H9 (cell line): Measurements from ENCODE around the gene ECE1. TPM values are rescaled to one million over a fixed set of nuclear protein-coding genes. Genes with fewer than 3 reads are reported as not detected.

Source experiments
- DNase-seq: peaks from one replicate; pipeline ENCODE4 v3.0.0-alpha.2; 2017
- H2AFZ ChIP-seq: one replicate; pipeline ENCODE4 v1.6.1; 2013; ENCODE audit warnings: mild to moderate bottlenecking, low read length, control low read depth, moderate library complexity
- H2AK5ac ChIP-seq: 2 replicates; pipeline ENCODE4 v1.6.1; 2013; ENCODE audit warnings: low read length, control low read depth, mixed read lengths; ENCODE audit not compliant: insufficient read length
- H2BK120ac ChIP-seq: one replicate; pipeline ENCODE4 v1.6.1; 2013; ENCODE audit warnings: low read depth, mild to moderate bottlenecking, low read length, control low read depth, inconsistent platforms; ENCODE audit not compliant: poor library complexity, severe bottlenecking
- H2BK12ac ChIP-seq: 2 replicates; pipeline ENCODE4 v1.6.1; 2013; ENCODE audit warnings: low read length, control low read depth, mixed read lengths, low read depth; ENCODE audit not compliant: insufficient read length
- H2BK15ac ChIP-seq: 2 replicates; pipeline ENCODE4 v1.6.1; 2013; ENCODE audit warnings: low read depth, low read length, control low read depth
- H2BK20ac ChIP-seq: one replicate; pipeline ENCODE4 v1.6.1; 2013; ENCODE audit warnings: low read depth, mild to moderate bottlenecking, low read length, control low read depth, inconsistent platforms; ENCODE audit not compliant: poor library complexity, severe bottlenecking
- H2BK5ac ChIP-seq: 2 replicates; pipeline ENCODE4 v1.6.1; 2013; ENCODE audit warnings: low read length, control low read depth, mixed read lengths; ENCODE audit not compliant: insufficient read length
- H3K14ac ChIP-seq: 2 replicates; pipeline ENCODE4 v1.6.1; 2013; ENCODE audit warnings: low read length, control low read depth; ENCODE audit not compliant: insufficient read depth
- H3K18ac ChIP-seq: 2 replicates; pipeline ENCODE4 v1.6.1; 2013; ENCODE audit warnings: low read depth, mild to moderate bottlenecking, mixed read lengths, low read length, control low read depth; ENCODE audit not compliant: insufficient read length
- H3K23ac ChIP-seq: 2 replicates; pipeline ENCODE4 v1.6.1; 2013; ENCODE audit warnings: low read length, control low read depth, mixed read lengths, low read depth; ENCODE audit not compliant: insufficient read length
- H3K23me2 ChIP-seq: 2 replicates; pipeline ENCODE4 v1.6.1; 2013; ENCODE audit warnings: low read depth, mild to moderate bottlenecking, mixed read lengths, low read length, control low read depth; ENCODE audit not compliant: insufficient read length, poor library complexity, severe bottlenecking
- H3K27ac ChIP-seq: 2 replicates; pipeline ENCODE4 v1.5.1; 2013; ENCODE audit warnings: low read length, control low read depth, mixed read lengths, low read depth; ENCODE audit not compliant: insufficient read length
- H3K27me3 ChIP-seq: 2 replicates; pipeline ENCODE4 v1.6.1; 2013; ENCODE audit warnings: low read length, control low read depth, inconsistent platforms; ENCODE audit not compliant: insufficient read depth
- H3K4ac ChIP-seq: 2 replicates; pipeline ENCODE4 v1.6.1; 2013; ENCODE audit warnings: low read depth, mild to moderate bottlenecking, control low read depth, inconsistent platforms, low read length, moderate library complexity
- H3K4me1 ChIP-seq: 2 replicates; pipeline ENCODE4 v1.6.1; 2013; ENCODE audit warnings: low read length, control low read depth, inconsistent platforms; ENCODE audit not compliant: insufficient read depth
- H3K4me2 ChIP-seq: 2 replicates; pipeline ENCODE4 v1.6.1; 2013; ENCODE audit warnings: low read length, control low read depth, mixed read lengths; ENCODE audit not compliant: insufficient read length, insufficient read depth
- H3K56ac ChIP-seq: 2 replicates; pipeline ENCODE4 v1.6.1; 2013; ENCODE audit warnings: low read depth, mild to moderate bottlenecking, mixed read lengths, low read length, control low read depth; ENCODE audit not compliant: insufficient read length
- H3K79me1 ChIP-seq: 2 replicates; pipeline ENCODE4 v1.6.1; 2013; ENCODE audit warnings: low read depth, mild to moderate bottlenecking, moderate library complexity, low read length, control low read depth, inconsistent platforms; ENCODE audit not compliant: insufficient read depth, poor library complexity, severe bottlenecking
- H3K79me2 ChIP-seq: 2 replicates; pipeline ENCODE4 v1.6.1; 2013; ENCODE audit warnings: low read length, control low read depth, inconsistent platforms; ENCODE audit not compliant: insufficient read depth
- H3K9ac ChIP-seq: 2 replicates; pipeline ENCODE4 v1.6.1; 2013; ENCODE audit warnings: low read length, control low read depth, mixed read lengths; ENCODE audit not compliant: insufficient read length; ENCODE audit errors: extremely low read depth
- H3K9me3 ChIP-seq: one replicate; pipeline ENCODE4 v1.6.1; 2013; ENCODE audit warnings: low read depth, low read length, inconsistent platforms; ENCODE audit not compliant: control insufficient read depth
- H3T11ph ChIP-seq: one replicate; pipeline ENCODE4 v1.6.1; 2013; ENCODE audit warnings: mild to moderate bottlenecking, low read length, control low read depth, inconsistent platforms
- H4K20me1 ChIP-seq: one replicate; pipeline ENCODE4 v1.6.1; 2013; ENCODE audit not compliant: control insufficient read depth, insufficient read length, insufficient read depth
- H4K5ac ChIP-seq: 2 replicates; pipeline ENCODE4 v1.6.1; 2013; ENCODE audit warnings: low read depth, mild to moderate bottlenecking, mixed read lengths, low read length, control low read depth; ENCODE audit not compliant: insufficient read length
- H4K8ac ChIP-seq: replicated peaks from 2 replicates; pipeline ENCODE4 v1.6.1; 2013; ENCODE audit warnings: low read length, control low read depth, mixed read lengths, low read depth; ENCODE audit not compliant: insufficient read length
- H4K91ac ChIP-seq: 2 replicates; pipeline ENCODE4 v1.6.1; 2013; ENCODE audit warnings: low read depth, mild to moderate bottlenecking, moderate library complexity, mixed read lengths, low read length, control low read depth; ENCODE audit not compliant: insufficient read length
- H3K27ac Mint-ChIP-seq, 3 experiments: 2 replicates in 2 of 3; 3 replicates in 1 of 3; pipeline ENCODE4 v1.8.0; 2020 to 2021; ENCODE audit warnings: mixed read lengths in 3 of 3, mild to moderate bottlenecking in 1 of 3, moderate library complexity in 1 of 3
- H3K27me3 Mint-ChIP-seq: 2 replicates; pipeline ENCODE4 v1.8.0; 2021; ENCODE audit warnings: low read depth, mild to moderate bottlenecking, moderate library complexity, mixed read lengths
- H3K36me3 Mint-ChIP-seq, 3 experiments: 2 replicates in 2 of 3; 3 replicates in 1 of 3; pipeline ENCODE4 v1.8.0; 2020 to 2021; ENCODE audit warnings: low read depth in 3 of 3, mixed read lengths in 3 of 3; ENCODE audit not compliant: insufficient read depth in 1 of 3
- H3K4me1 Mint-ChIP-seq, 2 experiments: 2 replicates each; pipeline ENCODE4 v1.8.0; 2020; ENCODE audit warnings: mixed read lengths in 2 of 2
- H3K4me3 Mint-ChIP-seq, 2 experiments: 2 replicates in 1 of 2; 3 replicates in 1 of 2; pipeline ENCODE4 v1.8.0; 2020 to 2021; ENCODE audit warnings: mild to moderate bottlenecking in 2 of 2, mixed read lengths in 2 of 2, moderate library complexity in 1 of 2
- H3K9me3 Mint-ChIP-seq, 2 experiments: 2 replicates in 1 of 2; 3 replicates in 1 of 2; pipeline ENCODE4 v1.8.0; 2020; ENCODE audit warnings: mild to moderate bottlenecking in 2 of 2, mixed read lengths in 2 of 2, moderate library complexity in 1 of 2
- WGBS: extraction: QIAGEN DNeasy Blood & Tissue Kit; methylation state at CpG from one replicate; pipeline ENCODE4 v1.1.7; 2013; ENCODE audit warnings: missing lambda C conversion rate, low lambda C conversion rate, mixed read lengths; ENCODE audit not compliant: insufficient read length; ENCODE audit errors: extremely low coverage; 5-methylcytosine and 5-hydroxymethylcytosine counted together
- total RNA-seq: library from RNA; stranded (reverse); gene quantifications from 2 replicates; pipeline ENCODE4 v1.2.1, GENCODE V29; 2021
- TF ChIP-seq, protein P1 (sequence below): fragments of 200-600 bp; sonication (generic); conservative IDR thresholded peaks from 3 replicates; pipeline ENCODE4 v1.8.0; 2021; ENCODE audit warnings: antibody characterized with exemption, mild to moderate bottlenecking

The ECE1 gene
- total RNA-seq, 1 experiment from 2014 or later, result 31.1 TPM

DNA sequence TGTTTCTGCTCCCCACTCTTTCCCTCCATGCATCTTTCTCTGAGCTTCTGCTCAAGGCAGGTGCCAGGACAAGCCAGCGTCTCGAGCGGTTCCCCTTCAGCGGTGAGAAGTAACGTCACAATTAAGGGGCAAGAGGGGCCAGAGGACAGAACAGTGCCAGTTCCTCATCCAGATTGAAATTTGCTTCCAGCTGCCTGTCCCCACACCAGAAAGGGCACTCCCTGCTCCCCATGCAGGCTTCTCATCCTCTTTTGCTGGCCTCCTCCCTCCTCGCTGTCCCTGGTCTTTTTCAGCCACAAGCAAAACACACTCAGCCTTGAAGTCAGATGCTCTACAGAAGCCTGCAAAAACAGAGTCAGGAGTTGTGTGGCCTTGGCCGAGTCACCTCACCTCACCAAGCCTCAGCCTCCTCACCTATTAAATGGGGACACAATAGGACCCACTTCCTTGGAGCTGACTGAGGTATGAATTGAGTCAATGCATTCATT, 35.0 kb upstream of the ECE1 start:
- Mint-ChIP-seq H3K9me3 (no peaks in the 10 kb centered on the region; a peak in 1 of 5 replicates), H3K27ac (peak overlapping the region; percentile 66 to 96 (median 76)), H3K4me3 (peak overlapping the region in 1 of 2 experiments; percentile 67; a peak in 3 of 5 replicates), H3K27me3 (no peaks in the 10 kb centered on the region), H3K36me3 (peaks cover 0 to 6% (median 4%) of the 10 kb centered on the region in 3 experiments; a peak in 5 of 7 replicates), H3K4me1 (peaks cover 81 to 88% of the 10 kb centered on the region in 2 experiments)
- Histone ChIP-seq H3K9me3 (no peaks in the 10 kb centered on the region), H2BK20ac (no peak overlapping the region), H3K4ac (no peak overlapping the region), H3K23ac (no peak overlapping the region), H2AK5ac (no peak overlapping the region), H3T11ph (no peak overlapping the region), H3K79me2 (no peaks in the 10 kb centered on the region), H2BK120ac (no peak overlapping the region), H2BK15ac (no peak overlapping the region), H4K20me1 (no peaks in the 10 kb centered on the region), H3K4me1 (peaks cover 19% of the 10 kb centered on the region; the same call in 1 of the 2 replicates), H3K79me1 (no peaks in the 10 kb centered on the region), H3K14ac (no peak overlapping the region; the same call in 1 of the 2 replicates), H3K9ac (no peak overlapping the region), H4K91ac (no peak overlapping the region), H3K27me3 (no peaks in the 10 kb centered on the region), H4K8ac (no peak overlapping the region), H3K4me2 (no peak overlapping the region), H2BK12ac (no peak overlapping the region), H3K56ac (no peak overlapping the region), H3K18ac (no peak overlapping the region), H3K23me2 (no peaks in the 10 kb centered on the region), H3K27ac (no peak overlapping the region), H4K5ac (no peak overlapping the region), H2AFZ (no peak overlapping the region), H2BK5ac (no peak overlapping the region)
- WGBS, result no CpG with 5 or more reads among the region's 7 CpGs
- TF ChIP-seq, protein P1, sequence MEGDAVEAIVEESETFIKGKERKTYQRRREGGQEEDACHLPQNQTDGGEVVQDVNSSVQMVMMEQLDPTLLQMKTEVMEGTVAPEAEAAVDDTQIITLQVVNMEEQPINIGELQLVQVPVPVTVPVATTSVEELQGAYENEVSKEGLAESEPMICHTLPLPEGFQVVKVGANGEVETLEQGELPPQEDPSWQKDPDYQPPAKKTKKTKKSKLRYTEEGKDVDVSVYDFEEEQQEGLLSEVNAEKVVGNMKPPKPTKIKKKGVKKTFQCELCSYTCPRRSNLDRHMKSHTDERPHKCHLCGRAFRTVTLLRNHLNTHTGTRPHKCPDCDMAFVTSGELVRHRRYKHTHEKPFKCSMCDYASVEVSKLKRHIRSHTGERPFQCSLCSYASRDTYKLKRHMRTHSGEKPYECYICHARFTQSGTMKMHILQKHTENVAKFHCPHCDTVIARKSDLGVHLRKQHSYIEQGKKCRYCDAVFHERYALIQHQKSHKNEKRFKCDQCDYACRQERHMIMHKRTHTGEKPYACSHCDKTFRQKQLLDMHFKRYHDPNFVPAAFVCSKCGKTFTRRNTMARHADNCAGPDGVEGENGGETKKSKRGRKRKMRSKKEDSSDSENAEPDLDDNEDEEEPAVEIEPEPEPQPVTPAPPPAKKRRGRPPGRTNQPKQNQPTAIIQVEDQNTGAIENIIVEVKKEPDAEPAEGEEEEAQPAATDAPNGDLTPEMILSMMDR, result no peak
- no peak for DNase-seq
